ENCODE measurements around the gene CBFB.
"Not testable (repeated sequence)": the region's sequence is repeated elsewhere in the genome, so short reads cannot be mapped to it uniquely, and the experiment has no call there.

CBFB gene

DNA sequence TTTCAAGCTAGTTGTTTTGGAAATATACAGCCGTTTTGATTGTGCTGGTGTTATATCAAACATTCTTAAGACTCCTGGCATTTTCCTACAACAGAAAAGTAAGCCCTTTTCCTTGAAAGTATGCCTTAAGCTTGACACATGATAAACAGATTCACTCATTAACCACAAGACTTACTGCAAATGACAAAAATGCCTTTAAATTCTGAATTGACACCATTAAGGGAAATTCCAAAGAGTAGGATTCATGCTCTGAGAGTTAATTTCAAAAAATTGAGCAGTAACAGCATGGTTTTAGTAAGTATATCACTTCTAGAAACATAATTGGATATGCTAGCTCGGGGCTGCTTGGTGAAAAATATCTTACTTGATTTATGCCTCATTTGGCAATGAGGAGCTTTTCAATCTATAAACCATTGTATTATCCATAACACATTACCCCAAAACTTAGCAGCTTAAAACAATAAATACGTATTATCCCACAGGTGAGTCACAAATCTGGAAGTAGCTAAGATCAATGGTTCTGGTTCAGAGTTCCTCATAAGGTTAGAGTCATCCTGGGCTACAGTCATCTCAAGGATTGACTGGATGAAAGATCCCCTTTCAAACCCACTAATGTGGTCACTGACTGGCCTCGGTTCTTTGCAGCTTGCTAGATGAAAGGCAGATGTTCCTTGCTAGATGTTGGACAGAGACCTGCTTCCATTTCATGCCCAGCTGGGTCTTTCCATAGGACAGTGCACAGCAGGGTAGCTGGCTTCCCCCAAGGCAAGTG lies 72.5 kb downstream of the CBFB start:
- FAIRE-seq: no peak

- no peak for FAIRE-seq
Measured at GRCh38 chr16:67104061-67104460, 75.1 kb downstream of the CBFB start.

GRCh38 chr16:67104845-67105244 lies 75.9 kb downstream of the CBFB start:
- no peak for FAIRE-seq

DNA sequence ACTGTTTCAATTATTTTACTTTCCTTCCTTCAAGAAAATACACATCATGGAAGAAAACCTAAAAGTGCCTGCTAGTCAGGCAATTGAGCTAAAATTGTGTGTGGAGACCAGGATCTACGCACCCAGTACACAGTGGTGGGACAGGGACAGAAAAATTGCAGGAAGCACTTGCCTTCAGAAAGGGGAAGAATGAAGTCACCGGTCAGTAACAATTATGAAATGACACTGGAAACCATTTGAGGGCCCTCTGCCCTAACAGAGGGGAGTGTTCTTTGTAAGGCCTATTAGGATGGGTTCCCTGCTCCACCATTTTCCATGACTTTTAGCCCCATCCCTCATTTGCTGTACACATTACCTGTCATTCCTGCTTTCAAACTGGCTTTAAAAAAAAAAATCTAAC lies 76.3 kb downstream of the CBFB start:
- no peak for FAIRE-seq

DNA sequence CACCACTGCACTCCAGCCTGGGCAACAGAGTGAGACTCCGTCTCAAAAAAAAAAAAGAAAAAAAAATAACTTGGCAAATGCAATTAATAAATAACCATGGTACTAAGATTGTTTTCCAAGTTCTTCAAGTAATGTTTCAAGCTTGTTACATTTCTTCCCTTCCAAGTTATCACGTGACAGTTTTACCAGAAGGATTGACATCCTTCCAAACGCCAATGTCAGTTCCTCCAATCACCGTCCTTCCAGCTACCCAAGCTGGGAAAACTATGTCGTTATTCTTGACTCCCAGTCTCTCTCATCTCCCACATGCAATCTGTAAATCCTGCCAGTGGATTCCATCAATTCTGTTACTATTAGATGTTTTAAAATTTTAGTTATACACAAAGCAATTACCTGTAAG lies 76.9 kb downstream of the CBFB start:
- no peak for FAIRE-seq

GRCh38 chr16:67108489-67108888 lies 79.5 kb downstream of the CBFB start:
- FAIRE-seq: no peak

DNA sequence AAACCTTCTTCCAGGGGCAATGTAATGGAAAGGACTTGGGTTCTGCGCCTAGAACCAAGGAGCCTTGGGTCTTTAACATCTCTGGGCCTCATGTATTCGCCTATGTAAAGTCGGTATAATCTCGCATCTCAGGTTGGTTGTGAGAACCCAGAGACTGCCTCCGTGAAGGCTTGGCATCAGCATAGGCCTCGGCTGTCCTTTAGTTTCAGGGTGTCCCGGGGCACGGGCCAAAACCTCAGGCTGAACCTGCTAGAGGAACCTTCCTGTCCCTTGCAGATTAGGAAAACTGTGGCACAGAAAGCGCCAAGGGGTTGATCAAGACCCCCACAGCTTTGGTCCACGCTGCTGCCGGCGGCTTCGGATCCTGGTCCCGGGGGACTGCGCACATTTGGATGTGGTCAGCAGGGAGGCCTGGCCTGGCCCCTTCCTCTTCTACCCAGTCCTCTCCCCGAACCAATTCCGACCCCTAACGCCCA lies 80.0 kb downstream of the CBFB start:
- FAIRE-seq: no peak

GRCh38 chr16:67109407-67110135 lies 80.6 kb downstream of the CBFB start, which contains the start of gene PHAF1:
TSS of gene PHAF1 (plus strand) at chr16:67109941. CDS start at chr16:67110176, 235 bp downstream.
- no peak for FAIRE-seq

GRCh38 chr16:67111951-67112444 lies 83.0 kb downstream of the CBFB start:
- FAIRE-seq: no peak

DNA sequence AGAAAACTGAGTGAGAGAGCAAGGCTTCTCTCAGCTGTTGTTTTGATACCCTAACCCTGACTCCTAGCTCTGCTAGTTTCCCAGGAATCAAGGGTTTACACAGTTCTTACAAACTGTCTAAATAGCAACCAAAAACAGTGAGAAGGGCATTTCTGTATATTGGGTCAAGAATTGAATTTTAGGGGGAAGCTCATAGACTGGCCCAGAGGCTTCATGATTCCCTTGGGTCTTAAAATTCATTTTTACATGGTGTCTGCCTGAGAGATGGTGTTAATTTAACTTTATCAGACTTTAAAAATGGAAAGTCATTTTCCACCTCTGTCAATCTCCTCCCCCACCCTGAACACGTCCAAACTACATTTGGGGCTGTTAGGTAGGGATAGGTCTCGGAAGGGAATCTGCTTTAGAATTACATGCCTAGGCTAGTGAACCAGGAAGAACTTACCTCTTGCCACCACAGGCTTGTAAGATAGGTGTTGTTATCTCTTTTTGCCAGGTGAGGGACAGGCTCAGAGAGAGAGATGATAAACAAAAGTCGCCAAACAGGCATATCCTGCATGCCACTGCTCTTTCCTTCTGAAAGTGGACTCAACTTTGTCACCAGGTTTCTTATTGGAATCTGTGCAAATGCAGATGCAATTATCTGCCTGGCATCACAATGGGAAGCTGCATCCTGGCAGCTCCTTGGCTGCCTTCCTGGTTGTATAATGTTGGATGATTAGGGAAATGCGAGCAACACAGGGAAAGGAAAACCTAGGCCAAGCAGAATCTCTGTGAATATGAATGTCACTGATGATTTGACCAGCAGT lies 83.8 kb downstream of the CBFB start:
- FAIRE-seq: no peak

DNA sequence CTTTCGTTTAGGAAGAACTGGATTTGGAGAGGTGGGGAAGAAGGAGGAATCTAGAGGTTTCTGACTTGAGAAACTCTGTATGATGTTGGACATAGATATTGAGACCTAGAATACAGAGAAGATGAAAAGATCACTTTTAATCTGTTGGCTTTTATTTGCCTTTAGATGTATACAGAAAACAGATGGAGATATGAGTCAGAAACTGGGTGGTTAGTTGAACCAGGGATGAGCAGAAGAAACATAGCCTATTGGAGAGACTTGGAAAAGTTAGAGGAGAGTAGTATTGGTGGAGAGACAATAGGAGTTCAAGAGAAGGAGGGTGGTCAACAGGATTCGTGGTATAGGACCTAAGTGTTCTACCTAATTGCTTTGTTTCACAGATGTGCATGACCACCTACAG lies 85.8 kb downstream of the CBFB start:
- FAIRE-seq: no peak

GRCh38 chr16:67115639-67116038 lies 86.7 kb downstream of the CBFB start:
- no peak for FAIRE-seq

GRCh38 chr16:67116388-67117311 lies 87.7 kb downstream of the CBFB start:
- FAIRE-seq: no peak

DNA sequence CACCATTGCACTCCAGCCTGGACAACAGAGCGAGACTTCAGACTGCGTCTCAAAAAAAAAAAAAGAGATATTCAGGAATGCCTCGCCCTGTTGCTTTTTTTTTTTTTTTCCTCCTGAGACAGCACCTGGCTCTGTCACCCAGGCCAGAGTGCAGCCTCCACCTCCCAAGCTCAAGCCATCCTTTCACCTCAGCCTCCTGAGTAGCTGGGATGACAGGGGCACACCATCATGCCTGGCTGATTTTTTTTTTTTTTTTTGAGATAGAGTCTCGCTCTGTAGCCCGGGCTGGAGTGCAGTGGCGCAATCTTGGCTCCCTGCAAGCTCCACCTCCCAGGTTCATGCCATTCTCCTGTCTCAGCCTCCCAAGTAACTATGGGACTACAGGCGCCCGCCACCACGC lies 88.8 kb downstream of the CBFB start:
- FAIRE-seq: no peak

DNA sequence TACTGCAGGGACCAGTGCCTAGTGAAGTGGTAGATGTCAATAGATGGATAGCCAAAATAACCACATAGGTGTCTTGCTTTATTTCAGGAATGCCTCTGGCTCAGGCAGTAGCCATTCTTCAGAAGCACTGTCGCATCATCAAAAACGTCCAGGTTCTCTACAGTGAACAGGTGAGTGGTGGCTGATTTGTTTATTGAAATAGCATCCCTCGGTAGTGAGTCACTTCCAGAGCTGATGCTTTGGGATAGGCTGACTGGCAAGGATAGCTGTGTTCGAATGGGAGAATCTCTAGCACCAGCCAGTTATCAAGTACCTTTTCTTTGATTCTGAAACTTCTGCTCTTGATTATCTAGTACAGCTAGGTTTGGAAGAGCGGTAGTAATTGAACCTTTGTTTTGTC lies 91.1 kb downstream of the CBFB start:
- FAIRE-seq: no peak

- FAIRE-seq: not testable (repeated sequence)
Measured at GRCh38 chr16:67122799-67123198, 93.8 kb downstream of the CBFB start.

GRCh38 chr16:67128417-67128816 lies 99.5 kb downstream of the CBFB start:
- no peak for FAIRE-seq

DNA sequence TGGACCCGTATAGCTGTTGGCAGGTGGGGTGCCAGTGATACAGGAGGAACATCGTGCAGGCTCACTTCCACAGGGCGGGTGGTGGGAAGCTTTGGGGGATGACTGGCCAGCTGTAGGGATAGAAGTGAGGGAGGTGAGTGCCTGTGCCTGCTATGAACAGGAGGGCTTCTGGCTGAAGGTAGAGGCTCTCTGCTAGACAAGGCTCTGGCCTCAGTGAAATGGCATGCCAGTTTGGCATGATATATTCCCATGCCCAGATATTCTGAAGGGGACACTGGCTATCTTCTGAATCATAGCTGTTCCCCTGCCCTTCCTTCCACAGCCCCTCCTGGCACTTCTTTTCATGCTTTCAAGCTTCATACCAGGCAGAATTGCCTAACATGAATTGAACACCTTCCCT lies 99.9 kb downstream of the CBFB start:
- FAIRE-seq: no peak

DNA sequence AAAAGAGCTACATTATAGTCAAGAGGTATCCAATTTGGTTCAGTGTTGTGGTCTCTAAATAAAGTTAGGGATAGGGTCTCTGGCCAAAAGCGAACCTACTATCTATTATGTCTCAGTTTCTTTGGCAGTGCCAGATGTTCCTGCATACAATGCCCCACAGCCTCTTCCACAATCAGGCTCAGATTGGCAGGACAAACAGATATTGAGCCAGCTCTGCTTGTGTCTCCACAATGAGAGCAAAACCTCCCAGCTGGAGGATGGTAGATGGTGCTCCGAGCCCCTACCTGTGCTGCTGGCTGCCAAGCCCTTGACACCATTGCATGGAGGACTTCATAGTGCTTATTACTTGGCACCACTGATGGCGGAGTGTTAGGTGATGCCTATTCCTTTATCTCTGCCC lies 100.5 kb downstream of the CBFB start:
- no peak for FAIRE-seq

DNA sequence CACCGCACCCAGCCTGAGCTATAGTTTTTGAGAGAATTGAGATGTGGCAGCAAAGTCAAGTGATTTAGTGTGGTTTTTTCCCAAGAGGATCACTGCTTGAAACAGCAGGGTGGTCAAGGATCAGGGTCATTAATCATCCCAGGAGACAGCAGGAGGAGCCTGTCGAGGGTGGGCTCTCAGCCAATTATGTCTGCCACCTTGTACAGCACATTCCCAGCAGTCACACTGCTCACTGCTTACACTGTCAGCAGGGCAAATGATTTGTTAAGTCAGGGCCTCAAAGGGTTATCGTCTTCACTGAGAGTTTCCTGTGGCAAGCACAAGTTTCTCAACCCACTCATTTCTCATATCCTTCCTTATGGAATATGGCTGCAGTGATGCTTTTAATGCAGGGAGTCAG lies 108.7 kb downstream of the CBFB start:
- FAIRE-seq: no peak

- no peak for FAIRE-seq
Measured at GRCh38 chr16:67141391-67141790, 112.4 kb downstream of the CBFB start.

DNA sequence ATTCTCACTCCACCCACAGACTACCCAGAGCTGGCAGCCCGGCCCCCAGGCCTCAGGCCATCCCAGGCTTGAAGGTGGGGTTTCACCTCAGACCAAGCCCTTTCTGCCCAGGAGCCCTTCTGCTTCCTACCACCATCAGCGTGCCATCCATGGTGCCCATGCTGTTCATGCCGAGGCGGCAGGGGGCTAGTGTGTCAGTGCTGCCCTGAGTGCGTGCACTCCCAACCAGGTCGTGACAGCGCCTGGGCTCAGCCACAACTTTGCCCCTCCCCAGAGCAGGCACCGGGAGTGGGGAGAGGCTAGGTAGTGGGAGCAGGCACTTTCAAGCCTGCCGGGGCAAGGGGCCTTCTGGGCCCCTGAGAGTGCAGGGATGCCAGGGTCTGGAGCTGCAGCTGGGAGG lies 113.4 kb downstream of the CBFB start:
- FAIRE-seq: no peak

Measured in islet of Langerhans (tissue), 1 donor.